Measurements from ENCODE around the gene PLEKHA3.

GRCh38 chr2:178502751-178503150 is 22.5 kb downstream of the PLEKHA3 start:
- no peak for TF ChIP-seq CTCF (IDR thresholded peaks at IDR 0.05; ENCODE audit: low read length)
- no peak for TF ChIP-seq EZH2 (IDR thresholded peaks at IDR 0.05; ENCODE audit: borderline replicate concordance, low read length)

Data from OCI-LY1 (cell line).